HL-60 (cell line): ENCODE measurements around the gene S100A6.

Experiments
- DNase-seq, 2 experiments: peaks; one replicate each; pipeline ENCODE4 v3.0.0-alpha.2; 2010 to 2020; ENCODE audit warnings: low read depth in 1 of 2, low spot score in 1 of 2
- H3K27ac ChIP-seq: fragments of 250-450 bp; sonication (Bioruptor Pico); replicated peaks from 2 replicates; pipeline ENCODE4 v1.5.1; 2020; ENCODE audit warnings: mild to moderate bottlenecking, moderate library complexity
- H3K27me3 ChIP-seq: fragments of 250-450 bp; sonication (Bioruptor Pico); 2 replicates; pipeline ENCODE4 v1.5.1; 2021; ENCODE audit warnings: mild to moderate bottlenecking, moderate library complexity; ENCODE audit not compliant: insufficient read depth, poor library complexity, severe bottlenecking
- H3K4me3 ChIP-seq: replicated peaks from 2 replicates; pipeline ENCODE4 v1.5.1; 2011; ENCODE audit warnings: mild to moderate bottlenecking, control low read depth, low read length; ENCODE audit not compliant: insufficient read depth
- CTCF ChIP-seq: IDR thresholded peaks from one replicate; pipeline ENCODE4 v1.5.1; 2011; ENCODE audit warnings: low read length, control low read depth, inconsistent platforms; ENCODE audit not compliant: insufficient read depth
- GABPA ChIP-seq: IDR thresholded peaks from 2 replicates; pipeline ENCODE4 v1.6.1; 2012; ENCODE audit warnings: low read depth
- POLR2AphosphoS5 ChIP-seq: IDR thresholded peaks from 2 replicates; pipeline ENCODE4 v1.6.1; 2012; ENCODE audit warnings: low read depth
- REST ChIP-seq: IDR thresholded peaks from 2 replicates; pipeline ENCODE4 v1.6.1; 2012; ENCODE audit warnings: low read depth; ENCODE audit not compliant: insufficient replicate concordance
- SPI1 ChIP-seq: IDR thresholded peaks from 2 replicates; pipeline ENCODE4 v1.6.1; 2012; ENCODE audit warnings: low read depth, mild to moderate bottlenecking, borderline replicate concordance

S100A6 gene

GRCh38 chr1:153561466-153561985, 25.7 kb upstream of the S100A6 start:
- H3K27me3 ChIP-seq, result no peaks in the 10 kb centered on the region
- no peak overlapping the region for H3K4me3 ChIP-seq
- no peak overlapping the region for H3K27ac ChIP-seq
- TF ChIP-seq CTCF (no peak), POLR2AphosphoS5 (no peak), SPI1 (no peak), REST (no peak), GABPA (no peak)
- DNase-seq, result no peak

- DNase-seq, result no peak
- Histone ChIP-seq H3K4me3 (no peak overlapping the region), H3K27me3 (no peaks in the 10 kb centered on the region), H3K27ac (no peak overlapping the region)
- TF ChIP-seq SPI1, result no peak
- TF ChIP-seq POLR2AphosphoS5, result no peak
- no peak for TF ChIP-seq GABPA
- TF ChIP-seq REST, result no peak
- TF ChIP-seq CTCF, result no peak
Measured at GRCh38 chr1:153560771-153561465, 25.1 kb upstream of the S100A6 start.

- Histone ChIP-seq H3K27ac (no peak overlapping the region), H3K4me3 (no peak overlapping the region), H3K27me3 (no peaks in the 10 kb centered on the region)
- no peak for DNase-seq
- no peak for TF ChIP-seq CTCF
- TF ChIP-seq GABPA, result no peak
- TF ChIP-seq POLR2AphosphoS5, result no peak
- TF ChIP-seq REST, result no peak
- TF ChIP-seq SPI1, result no peak
Measured at GRCh38 chr1:153560241-153560640, 24.4 kb upstream of the S100A6 start.
